Colonic mucosa (tissue), 4 donors: ENCODE data around the gene EXD3. TPM values are rescaled to one million over a fixed set of nuclear protein-coding genes. Genes with fewer than 3 reads are reported as not detected.

Experiments
- DNase-seq: peaks from one replicate; pipeline ENCODE4 v3.0.0-alpha.2; 2020
- H3K27ac ChIP-seq: fragments of 200-600 bp; one replicate; pipeline ENCODE4 v1.8.0; 2021
- H3K27me3 ChIP-seq: fragments of 200-600 bp; one replicate; pipeline ENCODE4 v1.8.0; 2021
- H3K36me3 ChIP-seq: fragments of 200-600 bp; one replicate; pipeline ENCODE4 v1.8.0; 2021
- H3K4me1 ChIP-seq: fragments of 200-600 bp; one replicate; pipeline ENCODE4 v1.8.0; 2021; ENCODE audit warnings: mild to moderate bottlenecking
- H3K4me3 ChIP-seq: fragments of 200-600 bp; one replicate; pipeline ENCODE4 v1.8.0; 2021
- H3K9ac ChIP-seq, 2 donors: one replicate each; pipeline ENCODE4 v1.7.0; 2013; ENCODE audit warnings: control low read depth in 2 of 2, low read depth in 2 of 2, low read length in 2 of 2
- H3K9me3 ChIP-seq: fragments of 200-600 bp; one replicate; pipeline ENCODE4 v1.8.0; 2021
- CTCF ChIP-seq: fragments of 200-600 bp; IDR thresholded peaks from one replicate; pipeline ENCODE4 v1.8.0; 2022; ENCODE audit warnings: antibody characterized with exemption, mild to moderate bottlenecking
- intact Hi-C: fragments of 100-400 bp; cut with DNase I; formaldehyde crosslinking; loops from one replicate; pipeline ENCODE4 v1.14.1; 2022
- total RNA-seq, 2 donors: library from RNA; stranded (reverse); fragmentation: NEBNext Ultra II Directional in 1 of 2; extraction: Animal tissue kit (Norgen Biotek cat#: 25700) in 1 of 2; gene quantifications; one replicate each; pipeline ENCODE4 v1.2.1, GENCODE V29; 2021
- donor health status: healthy.
- donor health status: DM: no; HTN: no; CAD: no.
- donor health status: DM: no; HTN: no; CAD: no.

EXD3 gene
- total RNA-seq, 2 donors from 2014 or later: 34.9 to 36.4 TPM

- Histone ChIP-seq H3K27me3 (peaks cover 6% of the 10 kb centered on the region), H3K27ac (no peak overlapping the region), H3K4me3 (no peak overlapping the region), H3K9ac (no peak overlapping the region), H3K36me3 (no peaks in the 10 kb centered on the region), H3K9me3 (no peaks in the 10 kb centered on the region), H3K4me1 (peaks cover 5% of the 10 kb centered on the region)
- intact Hi-C loops: no loop called here
- TF ChIP-seq CTCF: no peak
- no peak for DNase-seq
Observed at GRCh38 chr9:137320555-137321384, 102.2 kb downstream of the EXD3 start.

- DNase-seq: no peak
- Histone ChIP-seq H3K36me3 (no peaks in the 10 kb centered on the region), H3K27ac (no peak overlapping the region), H3K9me3 (no peaks in the 10 kb centered on the region), H3K27me3 (peaks cover 6% of the 10 kb centered on the region), H3K9ac (no peak overlapping the region), H3K4me1 (peaks cover 5% of the 10 kb centered on the region), H3K4me3 (no peak overlapping the region)
- intact Hi-C loops: no loop called here
- TF ChIP-seq CTCF: no peak
Observed at GRCh38 chr9:137319739-137320551, 103.0 kb downstream of the EXD3 start.

GRCh38 chr9:137319011-137319738 lies 103.8 kb downstream of the EXD3 start:
- intact Hi-C loops: no loop called here
- DNase-seq: no peak
- Histone ChIP-seq H3K4me3 (no peak overlapping the region), H3K27ac (no peak overlapping the region), H3K9me3 (no peaks in the 10 kb centered on the region), H3K4me1 (peaks cover 5% of the 10 kb centered on the region), H3K27me3 (peaks cover 6% of the 10 kb centered on the region), H3K9ac (no peak overlapping the region), H3K36me3 (no peaks in the 10 kb centered on the region)
- no peak for TF ChIP-seq CTCF

GRCh38 chr9:137318602-137319001 lies 104.4 kb downstream of the EXD3 start:
- intact Hi-C loops: no loop called here
- H3K36me3 ChIP-seq: no peaks in the 10 kb centered on the region
- peaks cover 5% of the 10 kb centered on the region for H3K4me1 ChIP-seq
- no peak overlapping the region for H3K9ac ChIP-seq
- H3K4me3 ChIP-seq: no peak overlapping the region
- no peak for TF ChIP-seq CTCF
- H3K27me3 ChIP-seq: peaks cover 6% of the 10 kb centered on the region
- H3K27ac ChIP-seq: no peak overlapping the region
- no peak for DNase-seq
- no peaks in the 10 kb centered on the region for H3K9me3 ChIP-seq
